Esophagus muscularis mucosa (tissue), 4 donors: Measurements from ENCODE around the gene GINS1.

Source experiments
- CTCF ChIP-seq, 3 experiments: fragments of 200-600 bp in 2 of 3; fragments of 450-650 bp in 1 of 3; sonication (generic) in 2 of 3; IDR thresholded peaks; one replicate each; pipeline ENCODE4 v1.5.1; 2017 to 2019; ENCODE audit warnings: antibody characterized with exemption in 3 of 3, mild to moderate bottlenecking in 2 of 3, moderate library complexity in 1 of 3
- EP300 ChIP-seq: sonication (generic); formaldehyde crosslinking; IDR thresholded peaks from one replicate; pipeline ENCODE4 v1.6.1; 2017; ENCODE audit warnings: antibody characterized with exemption
- POLR2A ChIP-seq: fragments of 450-650 bp; IDR thresholded peaks from one replicate; pipeline ENCODE4 v1.6.1; 2017; ENCODE audit warnings: antibody characterized with exemption, moderate library complexity, mild to moderate bottlenecking, low read depth
- POLR2AphosphoS5 ChIP-seq, 2 donors: sonication (generic); formaldehyde crosslinking; IDR thresholded peaks; one replicate each; pipeline ENCODE4 v1.6.1; 2017; ENCODE audit warnings: antibody characterized with exemption in 2 of 2

- TF ChIP-seq POLR2AphosphoS5 (IDR thresholded peaks at IDR 0.05): peak; percentile 63 to 81
- no peak for TF ChIP-seq CTCF (IDR thresholded peaks at IDR 0.05)
- TF ChIP-seq POLR2A: no peak
- TF ChIP-seq EP300: no peak
These were observed at the start of gene GINS1 for GRCh38 chr20:25407311-25408169.
